Astrocyte (in vitro differentiated cells and primary cell): Measurements from ENCODE around the gene PHLDA2. TPM values are rescaled to one million over a fixed set of nuclear protein-coding genes. Genes with fewer than 3 reads are reported as not detected.
A peak's percentile ranks its signal among the peaks of the same experiment; 100 is the strongest.

Source experiments
- DNase-seq: peaks from one replicate; pipeline ENCODE4 v3.0.0-alpha.2; 2010; ENCODE audit warnings: low read depth
- FAIRE-seq: peaks from 2 replicates; lab custom pipeline; 2011; peaks lifted over from hg19 to GRCh38; lab: Jason Lieb, UNC
- H2AFZ ChIP-seq: 2 replicates; pipeline ENCODE4 v1.6.0; 2012; ENCODE audit warnings: low read depth, low read length, inconsistent platforms
- H3K27ac ChIP-seq: 2 replicates; pipeline ENCODE4 v1.5.1; 2011; ENCODE audit warnings: low read depth, low read length, inconsistent platforms
- H3K27me3 ChIP-seq: 2 replicates; pipeline ENCODE4 v1.6.0; 2011; ENCODE audit warnings: low read length, inconsistent platforms; ENCODE audit not compliant: insufficient read depth
- H3K36me3 ChIP-seq: 2 replicates; pipeline ENCODE4 v1.5.1; 2011; ENCODE audit warnings: low read length, inconsistent platforms; ENCODE audit not compliant: insufficient read depth
- H3K4me1 ChIP-seq: 2 replicates; pipeline ENCODE4 v1.5.1; 2011; ENCODE audit warnings: low read length, inconsistent platforms; ENCODE audit not compliant: insufficient read depth
- H3K4me2 ChIP-seq: 2 replicates; pipeline ENCODE4 v1.6.0; 2012; ENCODE audit warnings: low read length, inconsistent platforms
- H3K4me3 ChIP-seq: 2 replicates; pipeline ENCODE4 v1.5.1; 2011; ENCODE audit warnings: low read depth, mild to moderate bottlenecking, low read length, inconsistent platforms; ENCODE audit not compliant: insufficient read depth
- H3K79me2 ChIP-seq: 2 replicates; pipeline ENCODE4 v1.6.0; 2012; ENCODE audit warnings: mild to moderate bottlenecking, low read length, inconsistent platforms; ENCODE audit not compliant: insufficient read depth
- H3K9ac ChIP-seq: 2 replicates; pipeline ENCODE4 v1.6.0; 2012; ENCODE audit warnings: mild to moderate bottlenecking, low read length, inconsistent platforms
- H3K9me3 ChIP-seq: 2 replicates; pipeline ENCODE4 v1.5.1; 2012; ENCODE audit warnings: low read depth, mild to moderate bottlenecking, low read length, inconsistent platforms; ENCODE audit not compliant: insufficient read depth
- H4K20me1 ChIP-seq: 2 replicates; pipeline ENCODE4 v1.6.0; 2012; ENCODE audit warnings: low read length, inconsistent platforms; ENCODE audit not compliant: insufficient read depth
- H3K27ac Mint-ChIP-seq: one replicate; pipeline ENCODE4 v1.8.0; 2021; ENCODE audit warnings: mild to moderate bottlenecking, mixed read lengths; ENCODE audit not compliant: unreplicated experiment
- H3K27me3 Mint-ChIP-seq: one replicate; pipeline ENCODE4 v1.8.0; 2021; ENCODE audit warnings: low read depth, mixed read lengths; ENCODE audit not compliant: unreplicated experiment
- H3K36me3 Mint-ChIP-seq: one replicate; pipeline ENCODE4 v1.8.0; 2021; ENCODE audit warnings: low read depth, mixed read lengths; ENCODE audit not compliant: unreplicated experiment
- H3K4me1 Mint-ChIP-seq: one replicate; pipeline ENCODE4 v1.8.0; 2021; ENCODE audit warnings: low read depth, mixed read lengths; ENCODE audit not compliant: unreplicated experiment
- H3K4me3 Mint-ChIP-seq: one replicate; pipeline ENCODE4 v1.8.0; 2021; ENCODE audit warnings: mild to moderate bottlenecking, moderate library complexity, mixed read lengths; ENCODE audit not compliant: unreplicated experiment
- H3K9me3 Mint-ChIP-seq: one replicate; pipeline ENCODE4 v1.8.0; 2021; ENCODE audit warnings: mild to moderate bottlenecking, mixed read lengths; ENCODE audit not compliant: unreplicated experiment
- CTCF ChIP-seq: IDR thresholded peaks from 2 replicates; pipeline ENCODE4 v1.5.1; 2011; ENCODE audit warnings: low read depth, mild to moderate bottlenecking, inconsistent platforms, low read length, moderate library complexity; ENCODE audit not compliant: insufficient read depth
- EZH2 ChIP-seq: IDR thresholded peaks from 2 replicates; pipeline ENCODE4 v1.6.1; 2012; ENCODE audit warnings: mild to moderate bottlenecking, low read length, inconsistent platforms; ENCODE audit not compliant: insufficient read depth
- total RNA-seq: library from RNA; stranded (reverse); gene quantifications from 2 replicates; pipeline ENCODE4 v1.2.1, GENCODE V29; 2021

Gene PHLDA2
- total RNA-seq, 1 donor from 2014 or later: 78.8 TPM

- Histone ChIP-seq H3K4me3 (peak overlapping the region; percentile 39), H3K4me1 (peaks cover 36% of the 10 kb centered on the region), H4K20me1 (peaks cover 15% of the 10 kb centered on the region), H3K9ac (peak overlapping the region; percentile 19), H3K9me3 (no peaks in the 10 kb centered on the region), H3K27me3 (no peaks in the 10 kb centered on the region), H3K27ac (no peak overlapping the region), H3K79me2 (peaks cover 37% of the 10 kb centered on the region), H2AFZ (no peak overlapping the region), H3K36me3 (peaks cover 36% of the 10 kb centered on the region), H3K4me2 (peak overlapping the region; percentile 82)
- peak; percentile 88 for DNase-seq
- no peak for FAIRE-seq
- TF ChIP-seq EZH2 (no peak), CTCF (no peak)
- peak overlapping the region; percentile 45 for H3K4me3 Mint-ChIP-seq
- H3K9me3 Mint-ChIP-seq: no peaks in the 10 kb centered on the region
- peaks cover 22% of the 10 kb centered on the region for H3K36me3 Mint-ChIP-seq
- H3K4me1 Mint-ChIP-seq: peaks cover 38% of the 10 kb centered on the region
- H3K27me3 Mint-ChIP-seq: no peaks in the 10 kb centered on the region
- peak overlapping the region; percentile 34 for H3K27ac Mint-ChIP-seq
Measured at GRCh38 chr11:2945031-2945756, 16.0 kb upstream of the PHLDA2 start.

GRCh38 chr11:2944530-2944929 is 15.3 kb upstream of the PHLDA2 start:
- FAIRE-seq (no peak), DNase-seq (no peak)
- Histone ChIP-seq H3K4me2 (peak overlapping the region; percentile 82), H3K9me3 (no peaks in the 10 kb centered on the region), H3K4me1 (peaks cover 34% of the 10 kb centered on the region), H3K27me3 (no peaks in the 10 kb centered on the region), H3K79me2 (peaks cover 30% of the 10 kb centered on the region), H3K9ac (peak overlapping the region; percentile 19), H3K36me3 (peaks cover 30% of the 10 kb centered on the region), H4K20me1 (peaks cover 15% of the 10 kb centered on the region), H2AFZ (no peak overlapping the region), H3K4me3 (no peak overlapping the region), H3K27ac (no peak overlapping the region)
- Mint-ChIP-seq H3K27me3 (no peaks in the 10 kb centered on the region), H3K9me3 (peaks cover 4% of the 10 kb centered on the region), H3K4me3 (no peak overlapping the region), H3K27ac (no peak overlapping the region), H3K4me1 (peaks cover 38% of the 10 kb centered on the region), H3K36me3 (peaks cover 24% of the 10 kb centered on the region)
- TF ChIP-seq EZH2: no peak
- TF ChIP-seq CTCF: no peak

GRCh38 chr11:2943711-2944118 is 14.5 kb upstream of the PHLDA2 start:
- no peak overlapping the region for H3K27ac ChIP-seq
- no peak for DNase-seq
- Mint-ChIP-seq H3K36me3 (peaks cover 23% of the 10 kb centered on the region), H3K4me1 (peaks cover 32% of the 10 kb centered on the region), H3K27ac (no peak overlapping the region), H3K4me3 (no peak overlapping the region), H3K27me3 (no peaks in the 10 kb centered on the region), H3K9me3 (peaks cover 8% of the 10 kb centered on the region)
- no peaks in the 10 kb centered on the region for H3K27me3 ChIP-seq
- H3K9me3 ChIP-seq: peaks cover 5% of the 10 kb centered on the region
- FAIRE-seq: no peak
- peaks cover 23% of the 10 kb centered on the region for H3K36me3 ChIP-seq
- peaks cover 22% of the 10 kb centered on the region for H3K79me2 ChIP-seq
- H2AFZ ChIP-seq: no peak overlapping the region
- H4K20me1 ChIP-seq: peaks cover 15% of the 10 kb centered on the region
- no peak overlapping the region for H3K4me2 ChIP-seq
- TF ChIP-seq EZH2 (no peak), CTCF (no peak)
- peaks cover 34% of the 10 kb centered on the region for H3K4me1 ChIP-seq
- no peak overlapping the region for H3K4me3 ChIP-seq
- H3K9ac ChIP-seq: no peak overlapping the region
